Kidney glomerular epithelial cell (primary cell): ENCODE measurements around the gene TLCD2.
"Not testable (repeated sequence)": the region's sequence is repeated elsewhere in the genome, so short reads cannot be mapped to it uniquely, and the experiment has no call there.

Source experiments
- DNase-seq: peaks from one replicate; lab custom pipeline; 2025; lab: John Stamatoyannopoulos, UW

The TLCD2 gene

GRCh38 chr17:1709971-1710806 is at the start of gene TLCD2:
TLCD2 (minus strand) TSS chr17:1710377; CDS start chr17:1710242, 135 bp downstream.
- DNase-seq: peak; percentile 56

- no peak for DNase-seq
These were observed 49.4 kb upstream of the TLCD2 start for GRCh38 chr17:1759529-1759928.

GRCh38 chr17:1758807-1759206 is 48.6 kb upstream of the TLCD2 start:
- DNase-seq: no peak

GRCh38 chr17:1755827-1756262 is 45.7 kb upstream of the TLCD2 start:
- no peak for DNase-seq

- no peak for DNase-seq
These were observed 45.2 kb upstream of the TLCD2 start for GRCh38 chr17:1755252-1755826.

GRCh38 chr17:1754430-1755112 is 44.4 kb upstream of the TLCD2 start:
- no peak for DNase-seq

GRCh38 chr17:1753767-1754429 is 43.7 kb upstream of the TLCD2 start:
- no peak for DNase-seq

GRCh38 chr17:1752425-1753262 is 42.5 kb upstream of the TLCD2 start:
- DNase-seq: no peak

GRCh38 chr17:1750628-1751027 is 40.5 kb upstream of the TLCD2 start:
- no peak for DNase-seq

- no peak for DNase-seq
These were observed 36.9 kb upstream of the TLCD2 start for GRCh38 chr17:1746975-1747543.

GRCh38 chr17:1745513-1746020 is 35.4 kb upstream of the TLCD2 start:
- no peak for DNase-seq

- DNase-seq: no peak
These were observed 34.7 kb upstream of the TLCD2 start for GRCh38 chr17:1744551-1745512.

GRCh38 chr17:1743088-1743439 is 32.9 kb upstream of the TLCD2 start:
- no peak for DNase-seq

GRCh38 chr17:1742371-1743087 is 32.4 kb upstream of the TLCD2 start, which contains the start of gene SERPINF2:
SERPINF2 (plus strand) TSS chr17:1742871; CDS start chr17:1744996, 2,125 bp downstream.
- no peak for DNase-seq

- not testable (repeated sequence) for DNase-seq
These were observed 31.7 kb upstream of the TLCD2 start for GRCh38 chr17:1741899-1742298.

- DNase-seq: no peak
These were observed 27.5 kb upstream of the TLCD2 start for GRCh38 chr17:1737531-1738291.

- peak; percentile 77 for DNase-seq
These were observed 26.4 kb upstream of the TLCD2 start for GRCh38 chr17:1736348-1737281.
